ENCODE data around the gene ACBD3. TPM values are rescaled to one million over a fixed set of nuclear protein-coding genes. Genes with fewer than 3 reads are reported as not detected.

ACBD3 gene
- total RNA-seq, 2 donors from 2014 or later = 27.0 to 34.3 TPM

- 7 to 27% methylated on average over 15 to 21 of the region's 21 CpGs for WGBS, 2 donors
- H3K27me3 ChIP-seq = no peaks in the 10 kb centered on the region
- TF ChIP-seq POLR2A (IDR thresholded peaks at IDR 0.05) = no peak
- peak in 4 of 7 experiments; percentile 5 to 18 (median 10) for TF ChIP-seq CTCF (IDR thresholded peaks at IDR 0.05)
- DNase-seq (peak; percentile 88 to 93 (median 90)), ATAC-seq (peak; percentile 92)
- H3K4me3 ChIP-seq = no peak overlapping the region
- intact Hi-C loops (cut with DNase I) = no loop called here
- peaks cover 35% of the 10 kb centered on the region for H3K4me1 ChIP-seq
- H3K36me3 ChIP-seq (replicated peaks in 1 of 2; ENCODE audit: insufficient read depth in 1 of 2, low read depth in 2 of 2) = no peaks in the 10 kb centered on the region
- H3K27ac ChIP-seq = peak overlapping the region; percentile 32 to 73 (median 54)
- no peaks in the 10 kb centered on the region for H3K9me3 ChIP-seq
Measured at GRCh38 chr1:226135059-226135651, 51.4 kb downstream of the ACBD3 start.

DNA sequence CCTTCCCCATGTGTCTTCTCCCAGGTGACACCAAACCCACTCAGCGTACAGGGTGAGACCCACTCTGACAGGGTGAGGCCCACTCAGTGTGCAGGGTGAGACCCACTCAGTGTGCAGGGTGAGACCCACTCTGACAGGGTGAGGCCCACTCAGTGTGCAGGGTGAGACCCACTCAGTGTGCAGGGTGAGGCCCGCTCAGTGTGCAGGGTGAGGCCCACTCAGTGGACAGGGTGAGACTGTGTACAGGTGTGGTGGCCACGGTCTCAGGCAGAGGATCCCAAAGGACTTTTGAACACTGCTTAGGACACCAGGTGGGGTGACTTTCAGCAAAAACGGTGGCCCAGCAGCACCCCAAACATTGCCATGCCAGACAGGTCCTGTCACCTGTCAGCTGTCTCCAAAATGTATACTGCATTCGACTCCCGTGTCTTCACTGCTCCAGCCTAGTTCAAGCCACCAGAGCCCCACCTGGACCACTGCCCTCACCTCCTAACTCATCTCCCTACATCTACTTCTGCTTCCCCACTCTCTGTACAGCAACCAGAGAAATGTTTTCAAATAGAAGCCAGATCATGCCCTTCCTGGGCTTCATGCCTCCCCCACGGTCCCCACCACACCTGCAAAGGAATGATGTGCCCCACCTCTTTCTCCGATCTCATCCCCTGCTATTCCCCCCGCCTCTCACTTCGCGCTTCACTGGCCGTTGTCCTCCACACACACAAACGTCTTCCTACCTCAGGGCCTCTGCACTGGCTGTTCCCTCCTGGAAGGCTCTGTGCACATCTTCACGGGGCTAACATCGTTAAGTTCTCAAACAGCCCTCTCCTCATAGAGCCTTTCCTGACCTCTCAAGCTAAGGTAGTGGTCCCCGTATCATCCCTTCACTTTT lies 52.1 kb downstream of the ACBD3 start:
- Histone ChIP-seq H3K9me3 (no peaks in the 10 kb centered on the region), H3K27me3 (no peaks in the 10 kb centered on the region), H3K36me3 (replicated peaks in 1 of 2; ENCODE audit: insufficient read depth in 1 of 2, low read depth in 2 of 2) (no peaks in the 10 kb centered on the region), H3K27ac (peak overlapping the region; percentile 32 to 73 (median 54)), H3K4me1 (peaks cover 35% of the 10 kb centered on the region), H3K4me3 (no peak overlapping the region)
- DNase-seq = no peak
- TF ChIP-seq POLR2A (IDR thresholded peaks at IDR 0.05) = no peak
- TF ChIP-seq CTCF (IDR thresholded peaks at IDR 0.05) = no peak
- ATAC-seq = peak; percentile 19
- intact Hi-C loops (cut with DNase I) = no loop called here
- WGBS, 2 donors = 35 to 43% methylated on average over 15 of the region's 16 CpGs

DNA sequence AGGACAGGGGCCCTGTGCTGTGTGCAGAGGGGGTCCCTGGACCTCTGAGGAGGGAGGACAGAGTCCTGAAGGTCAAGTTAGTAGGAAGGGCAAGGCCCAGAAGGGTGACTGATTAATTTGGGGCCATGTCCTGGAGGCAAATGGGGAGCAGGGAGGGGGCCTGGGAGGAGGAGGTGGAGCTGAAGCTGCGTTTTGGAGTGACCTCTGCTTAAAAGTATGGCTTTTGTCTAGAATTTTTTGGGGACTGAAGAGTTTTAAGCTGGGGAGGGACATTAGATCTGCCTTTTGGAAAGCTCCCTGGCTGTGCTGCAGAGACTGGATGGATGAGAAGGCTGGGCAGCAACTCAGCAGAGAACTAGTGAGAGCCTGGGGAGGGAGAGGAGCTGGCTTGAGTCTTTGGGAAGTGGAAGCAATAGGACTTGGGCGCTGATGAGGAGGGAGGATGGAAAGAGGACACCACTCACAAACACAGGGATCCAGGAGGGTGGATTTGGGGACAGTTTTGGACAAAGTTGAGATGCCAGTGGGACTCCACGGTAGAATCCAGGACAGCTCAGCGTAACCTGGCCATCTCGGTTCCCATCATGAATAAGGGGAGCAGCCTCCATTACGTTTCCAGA lies 52.9 kb downstream of the ACBD3 start:
- peaks cover 37% of the 10 kb centered on the region for H3K4me1 ChIP-seq
- H3K4me3 ChIP-seq = no peak overlapping the region
- intact Hi-C loops (cut with DNase I) = no loop called here
- ATAC-seq (no peak), DNase-seq (no peak)
- peak overlapping the region; percentile 1 to 52 (median 46) for H3K27ac ChIP-seq
- H3K27me3 ChIP-seq = no peaks in the 10 kb centered on the region
- H3K36me3 ChIP-seq (replicated peaks in 1 of 2; ENCODE audit: insufficient read depth in 1 of 2, low read depth in 2 of 2) = no peaks in the 10 kb centered on the region
- H3K9me3 ChIP-seq = no peaks in the 10 kb centered on the region
- 90 to 96% methylated on average over 2 to 6 of the region's 6 CpGs for WGBS, 2 donors
- TF ChIP-seq CTCF (IDR thresholded peaks at IDR 0.05) (no peak), POLR2A (IDR thresholded peaks at IDR 0.05) (no peak)

- Histone ChIP-seq H3K9me3 (no peaks in the 10 kb centered on the region), H3K36me3 (replicated peaks in 1 of 2; ENCODE audit: insufficient read depth in 1 of 2, low read depth in 2 of 2) (no peaks in the 10 kb centered on the region), H3K27ac (peak overlapping the region; percentile 1 to 52 (median 46)), H3K27me3 (no peaks in the 10 kb centered on the region), H3K4me1 (peaks cover 44% of the 10 kb centered on the region), H3K4me3 (no peak overlapping the region)
- peak in 3 of 4 donors; percentile 38 to 58 (median 57) for DNase-seq
- WGBS, 2 donors = 37 to 57% methylated on average over 6 to 17 of the region's 17 CpGs
- intact Hi-C loops (cut with DNase I) = no loop called here
- TF ChIP-seq CTCF (IDR thresholded peaks at IDR 0.05) (no peak), POLR2A (IDR thresholded peaks at IDR 0.05) (no peak)
- peak; percentile 34 for ATAC-seq
Measured at GRCh38 chr1:226132728-226133503, 53.6 kb downstream of the ACBD3 start.

All from body of pancreas (tissue), 4 donors.